K562 (cell line): ENCODE results near the gene MYO1E. TPM values are rescaled to one million over a fixed set of nuclear protein-coding genes. Genes with fewer than 3 reads are reported as not detected.

ENCODE experiments used
- ATAC-seq: fragments of 200-7000 bp; cut with Tn5 transposase; 3 replicates; pipeline ENCODE4 v1.9.1; 2020; ENCODE audit warnings: moderate library complexity
- BruUV-seq: library from RNA; stranded (reverse); fragments of 400-500 nt; replicated peaks from 2 replicates; lab custom pipeline; 2021; lab: Mats Ljungman, UMichigan
- CTCF ChIA-PET: fragments of 300-600 bp; formaldehyde crosslinking; extraction: SDS; loops from one replicate; lab custom pipeline; 2021; ENCODE audit warnings: low intra/inter-chr PET ratio; lab: Yijun Ruan, JAX
- POLR2A ChIA-PET: fragments of 300-600, 350-650 bp; sonication (Branson Sonifier 250); formaldehyde crosslinking; extraction: SDS; loops from one replicate; lab custom pipeline; 2021; ENCODE audit warnings: antibody characterized with exemption, inconsistent platforms; lab: Yijun Ruan, JAX
- DNase-seq, 4 experiments: peaks; one replicate each; pipeline versions ENCODE4 v3.0.0 to v3.0.0-alpha.2; 2011 to 2018; ENCODE audit warnings: low spot score in 3 of 4, mixed read lengths in 3 of 4; ENCODE audit errors: extremely low read depth in 1 of 4
- FAIRE-seq: peaks from 2 replicates; lab custom pipeline; 2011; peaks lifted over from hg19 to GRCh38; lab: Jason Lieb, UNC
- H2AFZ ChIP-seq: 2 replicates; pipeline ENCODE4 v1.6.0; 2011; ENCODE audit warnings: low read depth, low read length, control low read depth, inconsistent platforms
- H3K27ac ChIP-seq: fragments of 200-600 bp; 3 replicates; pipeline ENCODE4 v1.8.0; 2011; ENCODE audit warnings: low read depth, mild to moderate bottlenecking, control low read depth, inconsistent platforms, low read length, moderate library complexity, mixed read lengths; ENCODE audit errors: extremely low read depth
- H3K27me3 ChIP-seq, 2 experiments: fragments of 300-600 bp in 1 of 2; 2 replicates in 1 of 2; 3 replicates in 1 of 2; pipeline versions ENCODE4 v1.6.0 to v1.8.0; 2011; ENCODE audit warnings: inconsistent platforms in 2 of 2, low read length in 2 of 2, mild to moderate bottlenecking in 1 of 2, mixed read lengths in 1 of 2, moderate library complexity in 1 of 2; ENCODE audit not compliant: control insufficient read depth in 2 of 2, insufficient read depth in 2 of 2
- H3K36me3 ChIP-seq: fragments of 300-600 bp; 3 replicates; pipeline ENCODE4 v1.8.0; 2011; ENCODE audit warnings: mild to moderate bottlenecking, low read length, inconsistent platforms; ENCODE audit not compliant: control insufficient read depth, insufficient read depth
- H3K4me1 ChIP-seq, 2 experiments: fragments of 200-600 bp in 1 of 2; replicated peaks in 1 of 2; 2 replicates in 1 of 2; 3 replicates in 1 of 2; pipeline versions ENCODE4 v1.5.1 to v1.8.0; 2011; ENCODE audit warnings: inconsistent platforms in 2 of 2, low read length in 2 of 2, mild to moderate bottlenecking in 1 of 2, mixed read lengths in 1 of 2, moderate library complexity in 1 of 2; ENCODE audit not compliant: control insufficient read depth in 2 of 2, insufficient read depth in 2 of 2
- H3K4me2 ChIP-seq: 2 replicates; pipeline ENCODE4 v1.6.1; 2011; ENCODE audit warnings: low read length, control low read depth, inconsistent platforms, mixed read lengths; ENCODE audit not compliant: insufficient read depth
- H3K4me3 ChIP-seq: fragments of 200-600 bp; sonication (generic), shearing (Covaris generic); 2 replicates; pipeline ENCODE4 v1.5.1; 2016; ENCODE audit warnings: control low read depth, inconsistent platforms
- H3K79me2 ChIP-seq: fragments of 200-600 bp; 3 replicates; pipeline ENCODE4 v1.8.0; 2011; ENCODE audit warnings: low read length, inconsistent platforms; ENCODE audit not compliant: control insufficient read depth, insufficient read depth
- H3K9ac ChIP-seq, 2 experiments: 2 replicates each; pipeline versions ENCODE4 v1.6.0 to v1.6.1; 2011; ENCODE audit warnings: low read depth in 2 of 2, low read length in 2 of 2, control low read depth in 1 of 2, inconsistent platforms in 1 of 2, mild to moderate bottlenecking in 1 of 2, mixed read lengths in 1 of 2; ENCODE audit not compliant: insufficient read depth in 1 of 2
- H3K9me1 ChIP-seq: one replicate; pipeline ENCODE4 v1.6.0; 2011; ENCODE audit warnings: inconsistent platforms, mild to moderate bottlenecking, low read length, moderate library complexity; ENCODE audit not compliant: control insufficient read depth, insufficient read depth
- H3K9me3 ChIP-seq: replicated peaks from 2 replicates; pipeline ENCODE4 v1.5.1; 2011; ENCODE audit warnings: low read depth, low read length, inconsistent platforms; ENCODE audit not compliant: control insufficient read depth, insufficient read depth
- H4K20me1 ChIP-seq: replicated peaks from 2 replicates; pipeline ENCODE4 v1.6.1; 2011; ENCODE audit warnings: low read length, inconsistent platforms, mixed read lengths; ENCODE audit not compliant: control insufficient read depth, insufficient read depth
- ARID2 ChIP-seq: fragments of 450-650 bp; IDR thresholded peaks from 2 replicates; pipeline ENCODE4 v1.6.1; 2017; ENCODE audit warnings: antibody characterized with exemption, mild to moderate bottlenecking
- BRD4 ChIP-seq: fragments of 200-600 bp; sonication (generic); IDR thresholded peaks from 2 replicates; pipeline ENCODE4 v1.6.1; 2017; ENCODE audit warnings: inconsistent platforms
- E2F1 ChIP-seq: sonication (generic); formaldehyde crosslinking; IDR thresholded peaks from 2 replicates; pipeline ENCODE4 v1.8.1; 2023; ENCODE audit warnings: mild to moderate bottlenecking, missing genetic modification reagents, moderate library complexity
- GATAD2A ChIP-seq: fragments of 450-650 bp; IDR thresholded peaks from 2 replicates; pipeline ENCODE4 v1.6.1; 2017
- GTF2A2 ChIP-seq: IDR thresholded peaks from 2 replicates; pipeline ENCODE4 v1.6.1; 2016; ENCODE audit warnings: mild to moderate bottlenecking, missing genetic modification characterization, missing compliant biosample characterization
- MCM2 ChIP-seq: fragments of 450-650 bp; IDR thresholded peaks from 2 replicates; pipeline ENCODE4 v1.6.1; 2017; ENCODE audit warnings: low read depth, mild to moderate bottlenecking
- MEF2A ChIP-seq: IDR thresholded peaks from 2 replicates; pipeline ENCODE4 v1.6.1; 2011; ENCODE audit warnings: low read depth, mild to moderate bottlenecking, low read length, moderate library complexity; ENCODE audit not compliant: control insufficient read depth
- PRMT5 ChIP-seq: sonication (generic); formaldehyde crosslinking; IDR thresholded peaks from 2 replicates; pipeline ENCODE4 v1.5.0; 2020; ENCODE audit warnings: missing genetic modification reagents
- SMARCC2 ChIP-seq: fragments of 450-650 bp; IDR thresholded peaks from 2 replicates; pipeline ENCODE4 v1.6.1; 2017; ENCODE audit warnings: antibody characterized with exemption, moderate library complexity, mild to moderate bottlenecking, low read depth
- TBP ChIP-seq: optimal IDR thresholded peaks from 2 replicates; pipeline ENCODE3; 2011; ENCODE audit warnings: low read depth, low read length, improper control_type of control experiment
- ZKSCAN3 ChIP-seq: fragments of 250-450 bp; sonication (Bioruptor Pico); IDR thresholded peaks from 2 replicates; pipeline ENCODE4 v1.4.0; 2020
- ZSCAN29 ChIP-seq: fragments of 450-650 bp; IDR thresholded peaks from 2 replicates; pipeline ENCODE4 v1.6.1; 2017
- WGBS: fragments of 100-300 bp; shearing (Covaris generic); methylation state at CpG from one replicate; pipeline ENCODE4 v1.1.6; 2016; ENCODE audit warnings: low coverage, mixed read lengths; ENCODE audit not compliant: insufficient coverage; ENCODE audit errors: missing lambda C conversion rate; 5-methylcytosine and 5-hydroxymethylcytosine counted together
- in situ Hi-C: fragments of 300-500 bp; cut with MboI; formaldehyde crosslinking; loops from 4 replicates; pipeline ENCODE4 v1.15.0; 2018; ENCODE audit warnings: inconsistent platforms, mixed read lengths
- intact Hi-C: fragments of 100-400 bp; cut with micrococcal nuclease; formaldehyde crosslinking; loops from 2 replicates; pipeline ENCODE4 v1.14.2; 2022
- polyA plus RNA-seq, 8 experiments: library from polyadenylated mRNA; depleted of rRNA in 4 of 8; stranded (reverse) in 5 of 8; unstranded in 3 of 8; fragments of >200 nt; fragmentation: Nextera tagmentation in 2 of 8; fragmentation: Illumina TruSeq in 1 of 8; extraction: Ambion mirVana in 2 of 8; extraction: Trizol in 1 of 8; gene quantifications; 2 replicates each; pipeline versions ENCODE4 v1.2.1 to v1.2.3, GENCODE V29; 2011 to 2014; ENCODE audit warnings: inconsistent platforms in 1 of 8, missing spikeins in 1 of 8
- total RNA-seq, 7 experiments: library from RNA; depleted of rRNA in 6 of 7; stranded (reverse); fragments of >200 nt in 6 of 7; fragmentation: Illumina TruSeq in 2 of 7; extraction: Trizol in 2 of 7; gene quantifications; 2 replicates each; pipeline versions ENCODE4 v1.2.1 to v1.2.3, GENCODE V29; 2011 to 2021; ENCODE audit warnings: low replicate concordance in 1 of 7
- TF ChIP-seq, protein P1 (sequence below): fragments of 450-650 bp; IDR thresholded peaks from 2 replicates; pipeline ENCODE4 v1.6.1; 2016; ENCODE audit warnings: borderline replicate concordance
- TF ChIP-seq, protein P2 (sequence below): fragments of 250-450 bp; sonication (Bioruptor Pico); IDR thresholded peaks from 2 replicates; pipeline ENCODE4 v1.5.1; 2021; ENCODE audit warnings: mild to moderate bottlenecking

Gene MYO1E
- total and polyA plus RNA-seq, 9 of the 15 experiments (the other 6 are each of a cell fraction or from before 2014, with no cell fraction given), result under 0.01 to 0.44 (median 0.01) TPM; not detected in 6

DNA sequence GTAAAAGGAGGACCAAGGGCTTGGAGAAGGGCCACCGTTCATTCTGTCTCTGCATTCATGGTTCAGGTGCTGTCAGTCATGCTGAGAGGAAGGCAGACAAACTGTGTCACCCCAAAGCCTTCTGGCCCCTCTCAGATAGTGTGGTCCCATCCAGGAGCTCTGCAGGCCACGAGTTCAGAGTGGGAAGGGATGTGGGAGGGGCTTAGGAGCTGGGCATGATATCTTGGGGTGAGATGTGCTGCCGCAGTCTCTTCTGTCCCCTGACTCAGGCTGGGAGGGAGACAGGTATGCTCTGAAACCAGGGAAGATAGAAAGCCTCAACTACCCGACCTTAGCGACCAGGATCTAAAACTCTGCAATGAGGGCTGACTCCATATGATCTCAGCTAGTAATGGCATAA lies 19.6 kb upstream of the MYO1E start:
- Histone ChIP-seq H3K4me3 (no peak overlapping the region), H3K27ac (no peak overlapping the region), H2AFZ (no peak overlapping the region), H3K4me1 (no peaks in the 10 kb centered on the region), H3K9me3 (no peaks in the 10 kb centered on the region), H3K9ac (no peak overlapping the region), H3K9me1 (no peaks in the 10 kb centered on the region), H3K36me3 (no peaks in the 10 kb centered on the region), H3K4me2 (no peak overlapping the region), H3K27me3 (peaks cover 2 to 27% of the 10 kb centered on the region in 2 experiments; a peak in 2 of 5 replicates), H3K79me2 (no peaks in the 10 kb centered on the region), H4K20me1 (no peaks in the 10 kb centered on the region)
- CTCF ChIA-PET, result no interaction called here
- no peak for FAIRE-seq
- no TSS peak for BruUV-seq
- no peak for DNase-seq
- no peak for TF ChIP-seq E2F1 (CRISPR knock-in tag)
- no peak for TF ChIP-seq ZKSCAN3 (CRISPR knock-in tag)
- no peak for TF ChIP-seq MEF2A
- no peak for TF ChIP-seq BRD4
- TF ChIP-seq, protein P1, sequence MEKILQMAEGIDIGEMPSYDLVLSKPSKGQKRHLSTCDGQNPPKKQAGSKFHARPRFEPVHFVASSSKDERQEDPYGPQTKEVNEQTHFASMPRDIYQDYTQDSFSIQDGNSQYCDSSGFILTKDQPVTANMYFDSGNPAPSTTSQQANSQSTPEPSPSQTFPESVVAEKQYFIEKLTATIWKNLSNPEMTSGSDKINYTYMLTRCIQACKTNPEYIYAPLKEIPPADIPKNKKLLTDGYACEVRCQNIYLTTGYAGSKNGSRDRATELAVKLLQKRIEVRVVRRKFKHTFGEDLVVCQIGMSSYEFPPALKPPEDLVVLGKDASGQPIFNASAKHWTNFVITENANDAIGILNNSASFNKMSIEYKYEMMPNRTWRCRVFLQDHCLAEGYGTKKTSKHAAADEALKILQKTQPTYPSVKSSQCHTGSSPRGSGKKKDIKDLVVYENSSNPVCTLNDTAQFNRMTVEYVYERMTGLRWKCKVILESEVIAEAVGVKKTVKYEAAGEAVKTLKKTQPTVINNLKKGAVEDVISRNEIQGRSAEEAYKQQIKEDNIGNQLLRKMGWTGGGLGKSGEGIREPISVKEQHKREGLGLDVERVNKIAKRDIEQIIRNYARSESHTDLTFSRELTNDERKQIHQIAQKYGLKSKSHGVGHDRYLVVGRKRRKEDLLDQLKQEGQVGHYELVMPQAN, result no peak
- TF ChIP-seq SMARCC2, result no peak
- no peak for TF ChIP-seq ZSCAN29
- TF ChIP-seq TBP, result no peak
- TF ChIP-seq GTF2A2 (tag), result no peak
- no peak for TF ChIP-seq GATAD2A
- TF ChIP-seq, protein P2, sequence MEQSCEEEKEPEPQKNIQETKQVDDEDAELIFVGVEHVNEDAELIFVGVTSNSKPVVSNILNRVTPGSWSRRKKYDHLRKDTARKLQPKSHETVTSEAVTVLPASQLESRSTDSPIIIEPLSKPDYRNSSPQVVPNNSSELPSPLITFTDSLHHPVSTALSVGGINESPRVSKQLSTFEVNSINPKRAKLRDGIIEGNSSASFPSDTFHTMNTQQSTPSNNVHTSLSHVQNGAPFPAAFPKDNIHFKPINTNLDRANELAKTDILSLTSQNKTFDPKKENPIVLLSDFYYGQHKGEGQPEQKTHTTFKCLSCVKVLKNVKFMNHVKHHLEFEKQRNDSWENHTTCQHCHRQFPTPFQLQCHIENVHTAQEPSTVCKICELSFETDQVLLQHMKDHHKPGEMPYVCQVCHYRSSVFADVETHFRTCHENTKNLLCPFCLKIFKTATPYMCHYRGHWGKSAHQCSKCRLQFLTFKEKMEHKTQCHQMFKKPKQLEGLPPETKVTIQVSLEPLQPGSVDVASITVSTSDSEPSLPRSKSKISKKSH (CRISPR knock-in tag), result no peak
- no peak for TF ChIP-seq PRMT5 (CRISPR knock-in tag)
- no peak for TF ChIP-seq ARID2
- no peak for TF ChIP-seq MCM2
- ATAC-seq, result no peak
- WGBS, result 3% methylated on average over 5 of the region's 5 CpGs
- POLR2A ChIA-PET, result no interaction called here
- in situ Hi-C loops, result no loop called here
- intact Hi-C loops, result no loop called here
